Stomach (tissue), 4 donors: ENCODE measurements around the gene RESF1.

Experiments used
- CTCF ChIP-seq, 7 experiments: fragments of 450-650 bp in 4 of 7; fragments of 200-600 bp in 3 of 7; sonication (generic) in 3 of 7; IDR thresholded peaks; one replicate each; pipeline ENCODE4 v1.5.1; 2016 to 2019; ENCODE audit warnings: antibody characterized with exemption in 7 of 7, control low read depth in 2 of 7, mild to moderate bottlenecking in 1 of 7
- EP300 ChIP-seq: sonication (generic); formaldehyde crosslinking; IDR thresholded peaks from one replicate; pipeline ENCODE4 v1.6.1; 2017; ENCODE audit warnings: antibody characterized with exemption
- POLR2A ChIP-seq, 4 donors: fragments of 450-650 bp; IDR thresholded peaks; one replicate each; pipeline ENCODE4 v1.6.1; 2016; ENCODE audit warnings: antibody characterized with exemption in 4 of 4, control low read depth in 2 of 4, mild to moderate bottlenecking in 1 of 4, moderate library complexity in 1 of 4
- POLR2AphosphoS5 ChIP-seq, 3 donors: sonication (generic); formaldehyde crosslinking; IDR thresholded peaks; one replicate each; pipeline ENCODE4 v1.6.1; 2016; ENCODE audit warnings: antibody characterized with exemption in 3 of 3

GRCh38 chr12:31985832-31986231 lies 26.6 kb downstream of the RESF1 start:
- no peak for TF ChIP-seq CTCF (IDR thresholded peaks at IDR 0.05)
- no peak for TF ChIP-seq POLR2A (IDR thresholded peaks at IDR 0.05)
- TF ChIP-seq EP300: no peak
- no peak for TF ChIP-seq POLR2AphosphoS5 (IDR thresholded peaks at IDR 0.05)
